T-helper 17 cell (primary cell): ENCODE results near the gene THOC3. TPM values are rescaled to one million over a fixed set of nuclear protein-coding genes. Genes with fewer than 3 reads are reported as not detected.
"Not testable (repeated sequence)": the region's sequence is repeated elsewhere in the genome, so short reads cannot be mapped to it uniquely, and the experiment has no call there.

ENCODE experiments used
- ATAC-seq: fragments of 150-1000 bp; cut with Tn5 transposase; 2 replicates; pipeline ENCODE4 v1.10.0; 2021; ENCODE audit warnings: mild to moderate bottlenecking, moderate library complexity
- DNase-seq, 3 donors: peaks; one replicate each; pipeline versions ENCODE4 v3.0.0 to v3.0.0-alpha.2; 2020 to 2021
- H3K9me3 ChIP-seq: one replicate; pipeline ENCODE4 v1.7.0; 2013; ENCODE audit warnings: low read length, mild to moderate bottlenecking; ENCODE audit not compliant: control insufficient read depth, poor library complexity, severe bottlenecking
- H3K27ac Mint-ChIP-seq: one replicate; pipeline ENCODE4 v1.8.0; 2022; ENCODE audit warnings: mild to moderate bottlenecking, moderate library complexity, mixed read lengths
- H3K27me3 Mint-ChIP-seq: one replicate; pipeline ENCODE4 v1.8.0; 2022; ENCODE audit warnings: mixed read lengths
- H3K36me3 Mint-ChIP-seq: one replicate; pipeline ENCODE4 v1.8.0; 2022; ENCODE audit warnings: low read depth, mixed read lengths
- H3K4me1 Mint-ChIP-seq: one replicate; pipeline ENCODE4 v1.8.0; 2022; ENCODE audit warnings: mild to moderate bottlenecking, mixed read lengths
- H3K4me3 Mint-ChIP-seq: one replicate; pipeline ENCODE4 v1.8.0; 2022; ENCODE audit warnings: mild to moderate bottlenecking, moderate library complexity, mixed read lengths
- total RNA-seq, 4 donors: library from RNA in 2 of 4; stranded (reverse) in 2 of 4; gene quantifications; one replicate each; pipeline ENCODE4 v1.2.3 and lab custom pipeline; 2022 to 2026

The THOC3 gene
- total RNA-seq, 2 donors from 2014 or later = 71.5 to 120 TPM

- not testable (repeated sequence) for H3K27me3 Mint-ChIP-seq, ATAC-seq, H3K4me1 Mint-ChIP-seq, H3K36me3 Mint-ChIP-seq, H3K9me3 ChIP-seq, H3K4me3 Mint-ChIP-seq, DNase-seq, H3K27ac Mint-ChIP-seq
Observed at GRCh38 chr5:175962329-175962728, 5.8 kb downstream of the THOC3 start.

GRCh38 chr5:175960228-175960627, 7.9 kb downstream of the THOC3 start:
- H3K9me3 ChIP-seq, H3K4me1 Mint-ChIP-seq, H3K4me3 Mint-ChIP-seq, H3K36me3 Mint-ChIP-seq, H3K27me3 Mint-ChIP-seq, DNase-seq, ATAC-seq, H3K27ac Mint-ChIP-seq: not testable (repeated sequence)

GRCh38 chr5:175958515-175958914, 9.6 kb downstream of the THOC3 start:
- not testable (repeated sequence) for H3K27ac Mint-ChIP-seq, H3K27me3 Mint-ChIP-seq, DNase-seq, H3K36me3 Mint-ChIP-seq, H3K4me1 Mint-ChIP-seq, H3K9me3 ChIP-seq, H3K4me3 Mint-ChIP-seq, ATAC-seq

GRCh38 chr5:175954107-175954506, 14.0 kb downstream of the THOC3 start:
- not testable (repeated sequence) for DNase-seq, ATAC-seq
- peak overlapping the region; percentile 47 for H3K27ac Mint-ChIP-seq

GRCh38 chr5:175952810-175953209, 15.3 kb downstream of the THOC3 start:
- not testable (repeated sequence) for H3K4me1 Mint-ChIP-seq, H3K4me3 Mint-ChIP-seq, H3K27me3 Mint-ChIP-seq, DNase-seq, H3K36me3 Mint-ChIP-seq, H3K9me3 ChIP-seq, H3K27ac Mint-ChIP-seq, ATAC-seq

More at GRCh38 chr5:175954107-175954506, 14.0 kb downstream of the THOC3 start:
- H3K9me3 ChIP-seq, H3K4me1 Mint-ChIP-seq, H3K27me3 Mint-ChIP-seq, H3K4me3 Mint-ChIP-seq, H3K36me3 Mint-ChIP-seq: not testable (repeated sequence)

- H3K36me3 Mint-ChIP-seq, H3K4me1 Mint-ChIP-seq, H3K27me3 Mint-ChIP-seq, H3K27ac Mint-ChIP-seq, DNase-seq, H3K4me3 Mint-ChIP-seq, H3K9me3 ChIP-seq: not testable (repeated sequence)
- peak; percentile 91 for ATAC-seq
Observed at GRCh38 chr5:175951339-175951969, 16.7 kb downstream of the THOC3 start.

GRCh38 chr5:175948329-175949108, 19.6 kb downstream of the THOC3 start:
- H3K36me3 Mint-ChIP-seq, H3K4me1 Mint-ChIP-seq: not testable (repeated sequence)

GRCh38 chr5:175943253-175943652, 24.9 kb downstream of the THOC3 start:
- not testable (repeated sequence) for DNase-seq, ATAC-seq, H3K4me3 Mint-ChIP-seq, H3K27me3 Mint-ChIP-seq, H3K27ac Mint-ChIP-seq, H3K36me3 Mint-ChIP-seq, H3K9me3 ChIP-seq, H3K4me1 Mint-ChIP-seq

More at GRCh38 chr5:175948329-175949108, 19.6 kb downstream of the THOC3 start:
- not testable (repeated sequence) for DNase-seq, H3K27me3 Mint-ChIP-seq, H3K4me3 Mint-ChIP-seq, ATAC-seq, H3K27ac Mint-ChIP-seq, H3K9me3 ChIP-seq

- H3K4me1 Mint-ChIP-seq, H3K27ac Mint-ChIP-seq, H3K4me3 Mint-ChIP-seq, ATAC-seq, H3K27me3 Mint-ChIP-seq, H3K9me3 ChIP-seq, H3K36me3 Mint-ChIP-seq, DNase-seq: not testable (repeated sequence)
Observed at GRCh38 chr5:175940632-175941031, 27.5 kb downstream of the THOC3 start.

- not testable (repeated sequence) for H3K4me3 Mint-ChIP-seq, H3K9me3 ChIP-seq, H3K27ac Mint-ChIP-seq, H3K36me3 Mint-ChIP-seq, H3K27me3 Mint-ChIP-seq, DNase-seq, H3K4me1 Mint-ChIP-seq, ATAC-seq
Observed at GRCh38 chr5:175938489-175938888, 29.6 kb downstream of the THOC3 start.

- not testable (repeated sequence) for H3K36me3 Mint-ChIP-seq, DNase-seq
Observed at GRCh38 chr5:175928752-175929151, 39.4 kb downstream of the THOC3 start.

GRCh38 chr5:175925106-175925505, 43.0 kb downstream of the THOC3 start:
- H3K27ac Mint-ChIP-seq, DNase-seq, H3K9me3 ChIP-seq, H3K27me3 Mint-ChIP-seq, H3K4me3 Mint-ChIP-seq, ATAC-seq: not testable (repeated sequence)
- Mint-ChIP-seq H3K36me3 (peaks cover 16% of the 10 kb centered on the region), H3K4me1 (peaks cover 36% of the 10 kb centered on the region)

More at GRCh38 chr5:175928752-175929151, 39.4 kb downstream of the THOC3 start:
- H3K9me3 ChIP-seq, H3K27me3 Mint-ChIP-seq, H3K4me3 Mint-ChIP-seq, H3K27ac Mint-ChIP-seq, ATAC-seq: not testable (repeated sequence)
- peaks cover 16% of the 10 kb centered on the region for H3K4me1 Mint-ChIP-seq

- no peaks in the 10 kb centered on the region for H3K9me3 ChIP-seq
- DNase-seq (no peak), ATAC-seq (no peak)
- Mint-ChIP-seq H3K4me1 (peaks cover 31% of the 10 kb centered on the region), H3K27ac (no peak overlapping the region), H3K36me3 (peaks cover 13% of the 10 kb centered on the region), H3K27me3 (no peaks in the 10 kb centered on the region), H3K4me3 (no peak overlapping the region)
Observed at GRCh38 chr5:175922192-175922885, 45.8 kb downstream of the THOC3 start.
